ENCODE results near the gene LHPP.

LHPP gene

GRCh38 chr10:124559372-124560132 is 97.9 kb downstream of the LHPP start:
- DNase-seq = no peak

GRCh38 chr10:124560377-124561105 is 98.9 kb downstream of the LHPP start:
- DNase-seq = no peak

- DNase-seq = no peak
Measured at GRCh38 chr10:124561206-124561605, 99.6 kb downstream of the LHPP start.

GRCh38 chr10:124562425-124563060 is 100.9 kb downstream of the LHPP start:
- DNase-seq = no peak

DNA sequence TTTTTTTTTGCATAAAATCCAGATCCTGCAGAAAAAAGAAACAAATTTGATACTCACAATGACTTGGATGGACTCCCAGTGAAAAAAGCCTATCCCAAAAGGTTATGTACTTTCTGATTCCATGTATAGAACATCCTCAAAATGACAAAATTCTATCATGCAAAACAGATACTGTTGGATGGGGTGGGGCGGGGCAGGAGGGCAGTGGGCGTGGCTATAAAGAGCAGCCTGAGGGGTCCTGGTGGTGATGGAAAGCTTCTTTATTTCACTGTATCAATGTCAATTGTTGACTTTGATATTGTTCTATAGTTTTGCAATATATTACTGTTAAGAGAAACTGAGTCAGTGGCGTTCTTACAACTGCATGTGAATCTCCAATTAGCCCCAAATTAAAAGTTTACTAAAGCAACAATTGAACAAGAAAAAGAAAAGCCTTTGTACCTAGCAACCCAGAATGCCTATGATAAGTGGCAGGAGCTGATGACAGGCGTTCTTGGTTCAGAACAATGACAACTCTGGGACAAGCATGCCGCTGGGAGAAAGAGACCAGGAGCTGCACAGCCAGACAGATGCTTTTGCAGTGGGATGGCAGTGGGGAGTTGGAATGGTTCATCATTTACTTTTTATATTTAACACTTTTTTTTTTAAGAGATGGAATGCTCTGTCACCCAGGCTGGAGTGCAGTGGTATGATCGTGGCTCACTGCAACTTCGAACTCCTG is 101.9 kb downstream of the LHPP start:
- DNase-seq = no peak

- no peak for DNase-seq
Measured at GRCh38 chr10:124564881-124565280, 103.3 kb downstream of the LHPP start.

GRCh38 chr10:124565565-124566221 is 104.1 kb downstream of the LHPP start:
- no peak for DNase-seq

GRCh38 chr10:124566222-124566888 is 104.7 kb downstream of the LHPP start:
- no peak for DNase-seq

DNA sequence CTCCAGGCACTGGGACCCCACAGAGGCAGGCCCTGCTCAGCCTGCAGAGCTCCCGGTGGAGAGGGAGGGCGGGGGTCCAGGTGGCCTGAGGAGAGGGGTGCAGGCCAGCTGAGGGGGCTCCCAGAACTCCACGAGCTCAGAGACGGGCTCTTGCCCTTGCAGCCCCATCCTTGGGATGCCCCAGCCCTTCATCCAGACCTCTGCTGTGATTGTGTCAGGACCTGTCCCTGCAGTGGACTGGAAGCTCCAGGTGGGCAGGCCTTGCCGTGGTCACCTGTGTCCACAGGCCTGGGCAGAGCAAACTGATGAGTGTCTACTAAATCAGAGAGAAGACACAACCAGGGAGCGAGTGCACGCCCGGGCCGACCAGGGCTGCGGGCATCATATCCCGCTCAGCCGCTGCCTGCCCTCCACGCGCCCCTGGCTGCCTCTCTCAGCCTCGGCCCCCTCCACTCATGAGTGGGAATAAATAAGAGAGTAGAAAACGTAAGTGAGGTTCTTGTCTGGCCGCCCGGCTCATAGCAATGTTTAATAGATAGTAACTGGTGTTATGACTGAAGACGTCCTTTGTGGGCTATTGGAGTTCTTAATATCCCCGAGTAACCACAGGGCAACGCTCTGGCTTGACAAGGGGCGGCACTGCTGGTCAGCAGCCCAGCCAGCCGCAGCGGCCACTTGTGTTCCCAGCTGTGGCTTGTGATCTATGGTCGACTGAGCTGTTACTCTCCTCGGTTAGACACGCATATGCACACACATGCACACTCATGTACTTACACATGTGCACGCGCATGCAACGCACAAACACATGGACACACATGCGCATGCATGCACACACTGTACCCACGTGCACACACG is 105.6 kb downstream of the LHPP start:
- DNase-seq = no peak

GRCh38 chr10:124568339-124568738 is 106.7 kb downstream of the LHPP start:
- DNase-seq = no peak

DNA sequence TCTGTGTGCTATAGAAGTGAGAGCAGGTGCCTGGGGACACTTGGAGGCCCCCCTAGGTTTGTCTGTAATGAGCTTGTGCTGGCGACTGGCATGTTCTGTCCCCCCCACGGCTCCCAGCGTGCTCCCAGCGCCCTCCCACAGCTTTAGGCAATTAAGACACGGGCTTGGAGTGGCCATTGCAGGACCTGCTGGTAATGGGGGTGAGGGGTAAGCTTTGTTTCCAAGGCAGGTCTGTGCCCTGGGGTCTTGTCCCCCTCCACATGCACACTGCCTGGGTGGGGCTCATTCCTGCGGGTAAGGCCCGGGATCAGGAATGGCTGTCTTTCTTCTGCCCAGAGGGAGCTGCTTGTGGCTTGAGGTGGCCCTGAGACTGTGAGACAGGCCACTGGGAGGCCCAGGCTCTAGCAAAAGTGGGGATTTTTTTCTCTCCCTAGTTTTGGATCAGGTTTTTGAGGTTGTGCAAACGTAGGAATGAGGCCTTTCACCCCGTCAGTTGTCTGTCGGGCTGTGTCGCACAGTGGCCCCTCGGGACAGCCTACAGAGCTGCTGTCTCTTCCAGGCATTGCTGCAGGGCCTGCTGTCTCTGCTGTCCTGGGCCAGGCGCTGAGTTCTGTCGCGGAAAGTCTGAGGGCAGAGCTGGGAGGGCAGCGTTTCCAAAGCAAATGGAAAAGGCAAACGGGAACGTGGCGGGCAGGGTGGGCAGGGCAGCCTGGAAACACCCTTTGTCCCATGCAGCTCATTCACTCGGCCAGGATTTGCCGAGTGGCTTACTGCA is 107.4 kb downstream of the LHPP start:
- DNase-seq = no peak

DNA sequence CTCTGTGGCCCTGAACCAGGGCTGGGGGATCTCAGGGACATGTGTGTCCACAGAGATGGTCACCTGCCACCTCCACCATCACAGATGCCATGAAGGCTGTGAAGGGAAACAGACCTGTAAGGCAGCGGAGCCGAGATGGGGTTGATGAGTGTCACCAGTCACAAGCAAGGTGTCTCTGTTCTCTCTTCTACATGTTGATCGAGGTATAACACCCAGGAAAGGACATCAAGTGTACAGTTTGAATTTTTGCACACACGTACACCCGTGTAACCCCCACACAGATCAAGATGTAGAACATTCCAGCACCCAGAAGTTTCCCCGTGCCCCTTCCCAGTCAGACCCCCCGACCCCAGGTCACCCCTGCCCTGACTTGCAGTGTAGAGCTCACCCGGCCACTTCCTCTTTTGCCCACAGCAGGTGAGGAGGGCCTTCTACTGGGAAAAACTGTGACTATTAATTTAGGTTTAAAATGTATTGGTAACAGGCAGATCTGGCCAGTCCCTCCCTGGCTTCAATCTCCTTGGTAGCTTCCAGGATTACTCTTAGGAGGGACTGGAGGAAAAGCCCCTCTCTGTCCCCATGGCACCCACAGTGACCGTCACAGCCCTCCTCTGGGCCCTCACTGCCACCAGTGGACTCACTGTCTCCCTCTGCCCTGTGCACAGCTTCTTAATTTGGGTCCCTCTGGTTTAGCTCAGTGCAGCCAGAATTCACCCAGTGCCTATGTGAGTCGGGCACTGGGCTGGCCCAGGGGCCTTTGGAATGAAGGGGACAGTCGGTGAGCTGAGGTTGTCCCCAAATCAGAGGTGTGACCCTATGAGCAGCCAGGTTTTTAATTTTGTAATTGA is 108.2 kb downstream of the LHPP start:
- DNase-seq = no peak

GRCh38 chr10:124570646-124571045 is 109.0 kb downstream of the LHPP start:
- no peak for DNase-seq

DNA sequence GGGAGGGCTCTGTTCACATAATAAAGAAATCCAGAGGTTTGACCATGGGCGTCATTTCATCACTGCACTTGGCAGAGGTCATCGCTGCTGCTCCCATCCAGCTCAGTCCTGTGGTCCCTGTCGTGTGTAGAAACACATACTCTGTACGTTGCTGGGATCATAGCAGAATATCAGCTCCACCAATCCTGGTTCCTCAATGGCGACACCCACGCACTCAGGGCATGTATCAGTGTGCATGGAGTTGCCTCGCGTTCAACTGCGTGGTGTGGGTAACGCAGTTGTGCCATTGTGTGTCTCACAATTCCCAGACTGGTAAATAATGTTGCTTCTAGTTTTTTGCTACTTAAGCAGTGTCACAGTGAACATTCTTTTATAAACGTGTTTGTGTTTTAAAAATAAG is 111.1 kb downstream of the LHPP start:
- DNase-seq = no peak

DNA sequence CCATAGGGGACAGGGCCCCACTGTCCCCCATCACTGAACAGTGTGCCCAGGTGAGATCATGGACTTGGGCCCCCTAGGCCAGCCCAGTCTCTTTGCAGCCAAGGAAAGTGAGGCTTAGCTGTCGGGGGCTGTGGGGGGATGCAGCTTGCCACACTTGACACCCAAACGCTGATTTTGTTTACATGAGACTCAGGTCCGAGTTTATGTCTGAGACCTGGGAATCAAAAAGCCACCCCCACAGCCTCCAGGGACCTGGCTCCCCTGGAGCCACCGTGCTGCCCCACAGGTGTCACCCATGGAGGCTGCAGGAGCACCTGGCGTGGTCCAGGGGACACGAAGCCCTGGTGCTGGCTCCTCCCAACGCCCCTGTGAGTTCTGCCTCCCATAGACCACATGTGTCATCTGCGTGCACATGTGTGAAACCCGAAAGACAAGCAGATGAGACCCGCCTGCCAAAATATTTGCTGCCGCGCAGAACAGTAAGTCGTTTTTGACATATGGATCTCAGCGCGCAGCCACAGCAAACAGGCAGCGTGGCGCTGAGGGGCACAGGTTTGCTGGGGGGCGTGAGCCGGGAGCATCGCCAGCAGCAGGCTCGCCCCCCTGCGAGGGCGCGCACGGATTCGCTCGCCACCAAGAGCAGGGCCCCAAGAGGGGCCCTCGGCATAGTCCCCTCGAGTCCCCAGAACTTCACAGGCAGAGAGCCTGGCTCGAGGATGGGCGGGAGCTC is 112.3 kb downstream of the LHPP start:
- no peak for DNase-seq

- DNase-seq = no peak
Measured at GRCh38 chr10:124574456-124575070, 112.9 kb downstream of the LHPP start.

- no peak for DNase-seq
Measured at GRCh38 chr10:124575107-124576035, 113.7 kb downstream of the LHPP start.

Data from KG1 (cell line).